K562 (cell line): Measurements from ENCODE around the gene IGSF21.

Experiments
- ATF7 ChIP-seq: fragments of 450-650 bp; IDR thresholded peaks from 2 replicates; pipeline ENCODE4 v1.7.1; 2014; ENCODE audit warnings: mild to moderate bottlenecking, moderate library complexity
- BCL6 ChIP-seq: fragments of 250-450 bp; sonication (Bioruptor Pico); IDR thresholded peaks from 2 replicates; pipeline ENCODE4 v1.4.0; 2020
- BCLAF1 ChIP-seq, 2 experiments: fragments of 450-650 bp in 1 of 2; IDR thresholded peaks; 2 replicates each; pipeline ENCODE4 v1.6.1; 2011 to 2017; ENCODE audit warnings: low read depth in 2 of 2, antibody characterized with exemption in 1 of 2, borderline replicate concordance in 1 of 2, low read length in 1 of 2, mild to moderate bottlenecking in 1 of 2, mixed read lengths in 1 of 2; ENCODE audit not compliant: control insufficient read depth in 1 of 2
- POLR2A ChIP-seq: fragments of 450-650 bp; conservative IDR thresholded peaks from 2 replicates; pipeline ENCODE4 v1.6.1; 2016
- XRCC4 ChIP-seq: IDR thresholded peaks from one replicate; pipeline ENCODE4 v1.6.1; 2011; ENCODE audit not compliant: insufficient read depth, insufficient read length; ENCODE audit errors: extremely low read depth
- ZNF212 ChIP-seq: fragments of 450-650 bp; formaldehyde crosslinking; IDR thresholded peaks from 2 replicates; pipeline ENCODE4 v1.4.0; 2020; ENCODE audit warnings: mild to moderate bottlenecking
- ZNF232 ChIP-seq: sonication (generic); formaldehyde crosslinking; IDR thresholded peaks from 2 replicates; pipeline ENCODE4 v1.8.0; 2022; ENCODE audit warnings: mild to moderate bottlenecking, missing genetic modification reagents

- TF ChIP-seq BCLAF1 (IDR thresholded peaks at IDR 0.05; ENCODE audit: borderline replicate concordance in 1 of 2, control insufficient read depth in 1 of 2, low read depth in 2 of 2, low read length in 1 of 2) (no peak), XRCC4 (no peak), ZNF232 (CRISPR knock-in tag) (no peak), BCL6 (CRISPR knock-in tag) (no peak), ZNF212 (no peak), ATF7 (no peak), POLR2A (no peak)
Measured at GRCh38 chr1:18170444-18170843, 62.8 kb downstream of the IGSF21 start.
